ENCODE measurements around the gene PFDN2. TPM values are rescaled to one million over a fixed set of nuclear protein-coding genes. Genes with fewer than 3 reads are reported as not detected.

Gene PFDN2
- total and polyA plus RNA-seq, 10 of the 15 experiments (the other 5 are each of a cell fraction or from before 2014, with no cell fraction given): 30.0 to 141 (median 80.5) TPM

GRCh38 chr1:161091093-161091492 lies 26.7 kb downstream of the PFDN2 start:
- H3K36me3 ChIP-seq (ENCODE audit: control insufficient read depth in 2 of 2, insufficient read depth in 2 of 2, low read length in 1 of 2): no peaks in the 10 kb centered on the region
- ChIA-PET RAD21 (ENCODE audit: unreplicated experiment) (interaction anchor here (1.1 kb wide), 1 partner anchor 21 kb away, joined by 3 read pairs; the partner anchor contains the start of gene ARHGAP30), CTCF (no interaction called here), POLR2A (no interaction called here), SMC1A (ENCODE audit: uncharacterized antibody, unreplicated experiment) (no interaction called here)
- no peaks in the 10 kb centered on the region for H3K27me3 ChIP-seq (replicated peaks in 1 of 2; ENCODE audit: control insufficient read depth in 2 of 2, insufficient read depth in 2 of 2, low read length in 1 of 2)
- no TSS peak for BruUV-seq (replicated peaks)
- TF ChIP-seq MEF2A (IDR thresholded peaks at IDR 0.05; ENCODE audit: insufficient read depth, low read depth, low read length) (no peak), REST (IDR thresholded peaks at IDR 0.05; ENCODE audit: low read depth, low read length) (no peak), MXI1 (IDR thresholded peaks at IDR 0.05; ENCODE audit: low read depth, low read length) (no peak), ZNF622 (IDR thresholded peaks at IDR 0.05) (no peak), NFIC (IDR thresholded peaks at IDR 0.05; ENCODE audit: low read depth, low read length) (no peak), BACH1 (IDR thresholded peaks at IDR 0.05; ENCODE audit: borderline replicate concordance) (no peak), BMI1 (IDR thresholded peaks at IDR 0.05; ENCODE audit: borderline replicate concordance) (no peak), POLR2AphosphoS2 (IDR thresholded peaks at IDR 0.05; ENCODE audit: low read depth, low read length) (no peak), SREBF2 (IDR thresholded peaks at IDR 0.05; ENCODE audit: low read length) (no peak), ZBTB4 (CRISPR knock-in tag; IDR thresholded peaks at IDR 0.05) (no peak), SUPT20H (IDR thresholded peaks at IDR 0.05; ENCODE audit: borderline replicate concordance, control insufficient read depth, low read depth, low read length) (no peak)
- H4K20me1 ChIP-seq (ENCODE audit: control insufficient read depth, insufficient read depth): no peaks in the 10 kb centered on the region
- H3K4me2 ChIP-seq (ENCODE audit: control insufficient read depth, insufficient read depth): no peak overlapping the region
- no peak overlapping the region for H3K27ac ChIP-seq (ENCODE audit: control insufficient read depth, insufficient read depth)
- in situ Hi-C loops (cut with MboI) (no loop called here), intact Hi-C loops (cut with micrococcal nuclease; ENCODE audit: unreplicated experiment) (no loop called here)
- no peaks in the 10 kb centered on the region for H3K79me2 ChIP-seq (ENCODE audit: control insufficient read depth, insufficient read depth, low read length)
- peaks cover 17% of the 10 kb centered on the region for H3K4me1 ChIP-seq (ENCODE audit: control insufficient read depth, insufficient read depth, low read length)
- H2AFZ ChIP-seq (ENCODE audit: control insufficient read depth, low read depth, low read length): no peak overlapping the region
- no peak for DNase-seq (ENCODE audit: low read depth, low spot score)
- H3K9me3 ChIP-seq (replicated peaks; ENCODE audit: control insufficient read depth, insufficient read depth, low read length): no peaks in the 10 kb centered on the region
- no peak for FAIRE-seq
- no peak overlapping the region for H3K4me3 ChIP-seq
- WGBS (ENCODE audit: insufficient coverage, insufficient replicate concordance, low lambda C conversion rate, missing lambda C conversion rate): 82% methylated on average over 5 of the region's 5 CpGs
- H3K9ac ChIP-seq (ENCODE audit: control insufficient read depth, insufficient read depth, low read length): no peak overlapping the region
- ATAC-seq: no peak
